Skin epidermis (tissue), 12 donors: Measurements from ENCODE around the gene DCAF17.
"Not testable (repeated sequence)": the region's sequence is repeated elsewhere in the genome, so short reads cannot be mapped to it uniquely, and the experiment has no call there.

Source experiments
- H3K27ac ChIP-seq, 21 experiments: fragments of 200-600 bp; sonication (generic) in 11 of 21; one replicate each; pipeline ENCODE4 v1.5.0; 2020; ENCODE audit warnings: mild to moderate bottlenecking in 3 of 21, inconsistent platforms in 2 of 21, moderate library complexity in 2 of 21
- H3K4me3 ChIP-seq, 7 experiments: fragments of 200-600 bp; sonication (generic) in 2 of 7; one replicate each; pipeline ENCODE4 v1.5.0; 2020; ENCODE audit warnings: inconsistent platforms in 2 of 7, mild to moderate bottlenecking in 2 of 7, moderate library complexity in 1 of 7

The DCAF17 gene

DNA sequence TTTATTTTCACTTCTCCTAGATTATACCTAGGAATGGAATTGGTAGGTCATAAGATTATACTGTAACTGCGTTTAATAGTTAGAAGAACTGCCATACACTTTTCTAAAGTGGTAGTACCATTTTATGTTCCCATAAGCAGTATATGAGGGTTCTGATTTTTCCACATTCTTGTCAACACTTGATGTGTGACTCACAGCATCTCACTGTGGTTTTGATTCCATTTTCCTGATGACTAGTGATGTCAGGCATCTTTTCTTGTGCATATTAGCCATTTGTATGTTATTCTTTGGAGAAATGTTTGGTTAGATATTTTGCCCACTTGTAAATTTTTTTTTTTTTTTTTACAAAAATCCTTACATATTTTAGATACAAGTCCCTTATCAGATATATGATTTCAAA is 2.3 kb downstream of the DCAF17 start:
- Histone ChIP-seq H3K4me3 (no peak overlapping the region), H3K27ac (no peak overlapping the region)

DNA sequence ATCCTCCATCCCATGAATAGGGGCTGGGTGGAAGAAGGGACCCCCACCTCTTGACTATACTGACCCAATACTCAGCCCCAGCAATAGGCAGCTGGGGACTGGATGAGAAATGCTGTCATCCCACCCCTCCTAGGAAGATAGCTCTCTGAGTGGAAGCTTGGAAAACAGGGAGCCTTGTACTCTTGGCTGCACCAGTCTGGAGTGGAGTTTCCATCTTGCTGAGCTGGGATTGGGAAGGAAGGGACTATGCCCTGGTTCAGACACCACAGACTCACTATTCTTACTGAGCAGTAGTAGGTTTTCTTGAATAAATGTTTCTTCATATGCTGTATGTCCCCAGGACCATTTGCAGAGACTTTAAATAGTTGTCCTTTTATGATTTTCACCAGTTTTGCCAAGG is 7.4 kb downstream of the DCAF17 start:
- H3K4me3 ChIP-seq = no peak overlapping the region
- no peak overlapping the region for H3K27ac ChIP-seq

DNA sequence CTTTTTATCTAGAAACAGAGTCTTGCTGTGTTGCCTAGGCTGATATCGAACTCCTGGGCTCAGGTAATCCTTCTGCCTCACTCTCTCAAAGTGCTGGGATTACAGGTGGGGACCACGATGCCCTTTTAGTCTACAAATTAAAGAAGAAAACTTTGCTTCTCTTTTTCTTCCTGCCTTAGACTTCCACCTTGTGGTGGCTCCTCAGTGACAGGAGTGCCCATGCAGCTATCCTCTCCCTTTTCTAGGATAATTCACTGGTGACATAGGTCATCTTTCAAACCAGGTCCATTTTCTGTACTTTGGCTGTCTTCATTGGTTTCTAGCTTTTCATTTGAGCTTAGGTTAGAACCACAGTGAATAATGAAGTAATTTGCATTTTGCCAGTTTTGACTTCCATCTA is 13.6 kb downstream of the DCAF17 start:
- Histone ChIP-seq H3K27ac (no peak overlapping the region), H3K4me3 (no peak overlapping the region)

DNA sequence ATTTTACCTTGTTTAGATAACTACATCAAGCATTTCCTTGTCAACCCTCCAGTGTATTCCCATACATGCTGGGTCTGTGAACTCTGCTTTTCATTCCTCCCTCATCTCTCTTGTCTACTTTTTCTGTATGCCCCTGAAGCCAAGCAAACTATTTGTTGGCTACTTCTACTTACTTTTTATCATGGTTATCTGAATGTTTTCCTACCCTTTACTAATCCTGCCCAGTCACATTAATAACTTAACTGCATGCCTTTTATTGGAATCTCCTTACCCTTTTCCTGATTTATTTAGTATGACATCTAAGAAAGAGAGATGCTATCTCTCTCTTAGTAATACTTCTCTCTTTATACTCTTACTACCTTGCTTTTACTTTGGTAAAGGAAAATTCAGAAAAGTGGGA is 17.0 kb downstream of the DCAF17 start:
- no peak overlapping the region for H3K27ac ChIP-seq
- no peak overlapping the region for H3K4me3 ChIP-seq

DNA sequence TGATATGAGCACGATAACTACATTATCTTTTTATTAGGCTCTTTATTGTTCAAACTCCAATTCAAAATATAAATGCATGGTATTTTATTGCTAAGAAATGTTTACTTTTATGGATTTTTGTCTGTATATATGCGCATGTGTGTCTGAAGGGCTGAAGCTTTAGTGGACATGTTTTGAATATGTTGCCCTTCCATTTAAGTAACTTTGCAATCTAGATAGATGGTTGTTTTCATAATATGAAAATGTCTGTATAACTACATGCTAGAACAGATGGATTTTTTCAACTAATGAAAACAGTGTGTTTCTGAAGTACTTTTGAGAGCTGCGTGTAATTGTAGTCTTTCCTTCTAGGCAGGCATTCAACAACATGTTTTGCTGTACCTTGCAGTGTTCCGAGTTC is 18.7 kb downstream of the DCAF17 start:
- H3K4me3 ChIP-seq = no peak overlapping the region
- H3K27ac ChIP-seq = no peak overlapping the region

DNA sequence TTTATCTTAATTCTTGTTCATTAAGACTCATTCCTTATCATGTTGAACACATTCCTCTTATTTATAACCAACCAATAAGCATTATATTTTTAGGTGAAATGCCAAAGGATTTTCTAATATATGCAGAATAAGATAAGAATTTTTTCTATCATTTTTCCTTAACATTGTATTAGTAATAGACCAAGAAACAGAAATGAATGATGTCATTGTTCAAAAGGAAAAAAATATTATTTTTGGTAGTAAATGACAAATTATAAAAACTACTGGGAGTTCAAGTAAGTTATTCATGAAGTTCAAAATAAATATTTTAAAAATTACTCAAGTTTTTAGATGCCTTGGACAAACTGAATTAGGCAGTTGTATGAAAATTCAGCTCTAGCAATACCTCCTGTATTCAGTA is 25.5 kb downstream of the DCAF17 start:
- no peak overlapping the region for H3K27ac ChIP-seq
- H3K4me3 ChIP-seq = no peak overlapping the region

DNA sequence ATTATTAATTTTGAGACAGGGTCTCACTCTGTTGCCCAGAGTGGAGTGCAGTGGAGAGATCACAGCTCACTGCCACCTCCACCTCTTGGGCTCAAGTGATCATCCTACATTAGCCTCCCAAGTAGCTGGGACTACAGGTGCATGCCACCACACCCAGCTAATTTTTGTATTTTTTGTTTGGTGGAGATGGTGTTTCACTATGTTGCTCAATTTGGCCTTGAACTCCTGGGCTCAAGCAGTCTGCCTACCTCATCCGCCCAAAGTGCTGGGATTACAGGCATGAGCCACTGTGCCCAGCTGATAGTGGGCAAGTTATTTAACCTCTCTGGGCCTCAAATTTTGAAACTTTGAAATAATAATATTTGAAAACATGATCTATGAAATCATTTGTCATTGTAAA is 26.5 kb downstream of the DCAF17 start:
- H3K4me3 ChIP-seq = no peak overlapping the region
- no peak overlapping the region for H3K27ac ChIP-seq

DNA sequence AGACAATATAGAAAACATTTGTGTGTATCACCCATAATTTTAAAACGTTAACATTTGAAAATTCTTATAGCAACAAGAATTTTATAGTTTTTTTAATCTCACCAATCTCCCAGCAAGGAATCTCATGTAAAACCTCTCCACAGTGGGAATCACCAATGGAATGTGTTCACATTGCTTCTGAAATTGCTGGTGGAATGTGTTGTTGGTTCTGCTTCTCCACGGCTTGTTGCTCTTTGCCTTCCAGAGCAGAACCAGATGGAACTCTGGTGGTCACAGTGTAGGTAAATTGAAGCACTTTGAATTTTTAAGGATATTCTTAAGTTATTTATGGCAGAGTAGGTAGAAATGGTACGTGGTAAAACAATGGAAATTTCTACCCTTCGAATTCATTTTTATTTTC is 35.1 kb downstream of the DCAF17 start:
- no peak overlapping the region for H3K4me3 ChIP-seq
- H3K27ac ChIP-seq = no peak overlapping the region

DNA sequence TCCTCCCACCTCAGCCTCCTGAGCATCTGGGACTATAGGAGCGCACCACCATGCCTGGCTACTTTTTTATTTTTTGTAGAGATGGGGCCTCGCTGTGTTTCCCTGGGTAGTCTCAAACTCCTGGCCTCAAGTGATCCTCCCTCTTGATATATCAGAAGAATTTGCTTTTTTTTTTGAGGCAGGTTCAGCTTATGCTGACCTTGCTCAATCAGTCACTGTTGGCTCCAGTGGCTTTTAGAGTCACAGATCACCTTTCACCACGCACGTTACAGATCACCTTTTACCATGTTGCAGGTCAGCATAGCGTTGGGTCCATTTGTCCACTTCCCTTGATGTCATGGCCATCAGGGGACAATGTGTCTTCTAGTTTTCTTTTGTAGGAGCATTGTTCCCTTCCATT is 36.1 kb downstream of the DCAF17 start:
- H3K27ac ChIP-seq = no peak overlapping the region
- H3K4me3 ChIP-seq = no peak overlapping the region

DNA sequence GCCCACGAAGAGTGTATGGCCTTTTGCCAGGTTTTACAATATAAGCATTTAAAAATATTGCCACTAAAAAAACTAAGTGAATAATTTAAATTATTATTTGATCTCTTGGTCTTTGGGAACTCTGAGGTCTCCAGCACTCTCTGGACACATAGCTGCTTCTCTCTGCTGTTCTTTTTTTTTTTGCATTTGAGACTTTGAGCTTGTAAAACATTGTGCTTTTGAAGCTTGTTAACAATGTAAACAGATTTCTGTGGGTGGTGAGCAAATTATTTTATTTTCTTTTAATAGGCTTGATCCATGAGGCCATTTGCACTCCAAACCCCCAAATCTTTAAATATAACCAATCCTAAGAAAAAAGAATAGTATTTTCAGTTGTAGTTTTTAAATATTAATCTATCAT is 42.0 kb downstream of the DCAF17 start:
- H3K4me3 ChIP-seq = no peak overlapping the region
- no peak overlapping the region for H3K27ac ChIP-seq

DNA sequence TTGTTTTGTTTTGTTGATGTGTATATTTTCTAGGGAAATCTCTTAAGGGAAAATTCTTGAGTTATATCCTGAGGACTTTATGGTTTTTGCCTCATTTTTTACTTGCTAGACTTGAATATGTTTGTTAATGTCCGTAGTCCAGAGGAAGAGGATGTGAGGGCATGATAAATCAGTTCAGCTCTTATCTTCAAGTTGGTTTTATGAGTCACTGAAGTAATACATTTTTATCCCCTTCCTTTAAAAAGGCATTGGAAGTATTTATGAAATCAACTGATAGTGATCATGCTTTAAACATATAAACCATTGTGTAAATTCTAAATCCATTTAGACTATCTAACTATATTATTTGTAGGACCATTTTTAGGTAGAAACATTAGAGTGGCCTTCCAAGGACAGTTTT is 44.3 kb downstream of the DCAF17 start:
- Histone ChIP-seq H3K27ac (no peak overlapping the region), H3K4me3 (no peak overlapping the region)

DNA sequence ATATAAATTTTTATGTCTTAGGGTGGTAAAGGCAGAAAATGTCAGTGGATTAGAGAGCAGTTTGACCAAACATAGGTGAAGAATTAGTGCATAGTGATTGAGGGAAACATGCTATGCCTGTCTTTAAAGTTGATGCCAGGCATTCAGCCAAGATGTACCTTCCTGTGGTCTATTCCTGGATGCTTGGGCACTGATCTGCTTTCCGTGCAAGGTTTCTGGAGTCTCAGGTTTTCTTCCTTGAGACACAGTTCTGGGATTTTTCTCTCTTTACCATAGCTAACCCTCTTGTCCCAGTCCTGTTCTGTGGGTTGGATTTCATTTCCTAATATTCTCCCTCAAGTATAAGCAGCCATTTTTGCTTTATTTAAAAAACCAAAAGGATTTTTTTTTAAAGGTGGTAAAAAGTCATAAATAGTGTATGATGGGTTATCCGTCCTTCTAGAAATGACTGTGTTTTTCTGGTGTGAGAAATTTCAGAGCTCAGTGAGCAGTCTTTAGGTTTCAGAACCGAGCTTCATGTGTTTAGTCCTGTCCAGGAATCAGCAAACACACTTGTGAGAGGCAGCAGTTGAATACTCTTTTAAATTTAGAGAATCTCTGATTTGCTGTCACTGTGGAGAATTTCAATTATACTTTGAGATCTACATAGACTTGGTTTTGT is 45.3 kb downstream of the DCAF17 start:
- Histone ChIP-seq H3K4me3 (no peak overlapping the region), H3K27ac (no peak overlapping the region)

DNA sequence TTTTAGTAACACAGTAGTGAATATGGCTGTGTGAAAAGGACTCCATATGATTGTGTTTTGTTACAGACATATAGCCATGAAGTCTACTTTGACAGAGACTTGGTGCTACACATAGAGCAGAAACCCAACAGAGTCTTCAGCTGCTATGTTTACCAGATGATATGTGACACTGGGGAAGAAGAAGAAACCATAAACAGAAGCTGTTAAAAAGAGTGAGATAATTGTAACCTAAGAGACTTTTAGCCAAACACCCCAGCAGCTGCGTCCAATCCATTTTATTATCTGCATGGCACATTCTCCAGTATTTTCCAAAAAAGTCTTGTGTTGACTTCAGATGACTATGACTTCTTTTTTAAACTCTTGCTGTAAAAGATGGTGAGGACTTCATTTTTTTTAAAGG is 46.9 kb downstream of the DCAF17 start:
- H3K27ac ChIP-seq = no peak overlapping the region

DNA sequence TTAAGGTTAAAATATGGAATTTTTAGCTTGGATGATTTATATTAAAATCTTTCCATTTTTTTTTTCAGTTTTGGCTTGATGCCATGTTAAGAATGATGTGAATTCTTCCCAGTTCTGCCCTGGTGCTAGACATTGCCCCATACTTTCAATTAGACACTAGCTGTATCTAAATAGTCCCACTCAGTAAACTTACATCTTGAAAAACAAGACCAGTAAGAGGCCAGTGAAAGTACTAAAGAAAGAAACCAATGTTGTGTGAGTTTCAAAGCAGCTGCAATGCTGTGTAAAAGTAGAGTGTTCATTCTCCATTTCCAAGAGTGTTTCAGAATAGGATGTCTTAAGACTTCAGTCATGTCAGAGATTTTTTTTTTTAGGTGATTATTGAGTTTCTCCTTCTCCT is 48.3 kb downstream of the DCAF17 start:
- Histone ChIP-seq H3K4me3 (no peak overlapping the region), H3K27ac (no peak overlapping the region)

More for the DNA sequence above, 46.9 kb downstream of the DCAF17 start:
- H3K4me3 ChIP-seq = no peak overlapping the region

DNA sequence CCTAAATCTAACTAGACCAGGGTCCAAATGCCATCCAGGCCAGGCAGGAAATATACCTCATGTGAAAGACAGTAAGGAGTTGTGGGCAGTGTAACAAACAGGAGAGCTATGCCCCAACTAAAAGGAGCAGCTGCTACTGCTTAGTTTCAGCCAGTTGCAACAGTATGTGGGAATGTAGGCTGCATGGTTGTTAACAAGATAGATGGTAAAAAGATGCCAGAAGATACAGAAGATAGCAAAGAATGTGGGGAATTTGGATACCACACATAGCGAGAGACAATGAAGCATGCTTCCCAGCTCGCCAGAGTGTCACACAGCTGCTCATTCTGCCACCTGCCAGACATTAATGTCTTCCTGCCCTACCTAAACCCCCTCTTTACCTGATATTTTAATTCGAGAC is 48.9 kb downstream of the DCAF17 start:
- H3K27ac ChIP-seq = no peak overlapping the region
- H3K4me3 ChIP-seq = no peak overlapping the region

DNA sequence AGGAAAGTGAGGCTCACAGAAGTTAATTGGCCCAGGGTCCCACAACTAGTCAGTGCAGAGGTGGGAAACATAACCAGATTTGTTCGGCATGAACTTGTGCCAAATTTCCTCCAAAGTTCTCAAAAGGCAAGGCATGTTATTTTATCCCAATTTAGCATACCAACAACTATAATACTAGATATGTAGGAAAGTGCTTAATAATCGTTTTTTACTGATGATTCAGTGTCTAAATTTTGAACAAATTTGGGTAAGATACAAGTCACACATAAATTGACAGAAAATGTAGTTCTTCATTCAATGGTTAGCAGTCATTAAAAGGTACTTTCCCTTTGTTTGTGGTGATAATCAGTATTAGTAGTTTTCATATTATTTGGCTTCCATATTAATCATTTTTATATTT is 49.8 kb downstream of the DCAF17 start:
- H3K27ac ChIP-seq = no peak overlapping the region
- H3K4me3 ChIP-seq = no peak overlapping the region

DNA sequence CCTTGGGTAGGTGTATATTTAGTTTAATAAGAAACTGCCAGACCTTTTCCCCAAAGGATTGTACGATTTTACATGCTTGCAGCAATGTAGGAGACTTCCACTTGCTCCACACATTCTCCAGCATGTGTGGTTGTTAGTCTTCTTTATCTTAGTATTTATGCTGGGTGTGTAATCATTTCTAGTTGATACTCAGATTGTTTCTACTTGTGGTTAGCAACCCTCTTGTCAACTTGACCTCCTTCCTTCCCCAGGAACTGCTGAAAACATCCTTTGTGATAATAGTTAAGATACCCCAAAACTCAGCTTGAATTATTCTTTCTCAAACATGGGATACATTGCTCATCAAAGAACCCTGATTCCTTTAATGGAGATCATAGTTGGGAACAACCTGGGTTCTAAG is 51.1 kb downstream of the DCAF17 start:
- Histone ChIP-seq H3K4me3 (no peak overlapping the region), H3K27ac (no peak overlapping the region)

DNA sequence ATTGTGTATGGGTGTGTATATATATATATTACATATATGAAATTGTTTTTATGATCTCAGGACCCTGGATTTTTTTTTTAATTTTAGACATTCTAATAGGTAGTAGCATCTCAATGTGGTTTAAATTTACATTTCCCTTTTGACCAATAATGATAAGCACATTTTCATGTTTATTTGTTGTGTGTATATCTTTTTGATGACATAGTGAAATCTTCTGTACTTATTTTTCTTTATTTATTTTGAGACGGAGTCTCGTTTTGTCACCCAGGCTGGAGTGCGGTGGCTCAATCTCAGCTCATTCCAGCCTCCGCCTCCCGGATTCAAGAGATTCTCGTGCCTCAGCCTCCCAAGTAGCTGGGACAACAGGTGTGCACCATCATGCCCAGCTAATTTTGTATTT is 53.2 kb downstream of the DCAF17 start:
- no peak overlapping the region for H3K27ac ChIP-seq
- H3K4me3 ChIP-seq = no peak overlapping the region

DNA sequence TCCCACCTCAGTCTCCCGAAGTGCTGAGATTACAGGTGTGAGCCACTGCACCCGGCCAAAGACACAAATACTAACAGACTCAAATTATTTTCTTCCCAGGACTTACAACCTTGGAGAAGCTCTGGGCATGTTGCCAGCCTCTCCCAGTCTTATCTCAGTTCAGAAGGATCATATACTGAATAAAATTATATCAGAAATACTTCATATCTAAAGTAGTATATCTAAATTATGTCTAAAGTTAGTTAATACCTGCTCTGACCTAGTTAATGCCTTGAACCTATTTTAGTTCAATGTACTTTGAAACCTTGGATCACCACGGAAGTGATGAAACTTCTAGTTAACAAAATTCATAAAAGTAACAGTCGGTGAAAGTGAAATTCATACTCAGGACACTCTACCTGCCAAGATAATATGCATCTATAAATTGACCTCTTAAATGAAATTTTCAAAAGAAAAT is 53.8 kb downstream of the DCAF17 start:
- Histone ChIP-seq H3K4me3 (no peak overlapping the region), H3K27ac (no peak overlapping the region)

DNA sequence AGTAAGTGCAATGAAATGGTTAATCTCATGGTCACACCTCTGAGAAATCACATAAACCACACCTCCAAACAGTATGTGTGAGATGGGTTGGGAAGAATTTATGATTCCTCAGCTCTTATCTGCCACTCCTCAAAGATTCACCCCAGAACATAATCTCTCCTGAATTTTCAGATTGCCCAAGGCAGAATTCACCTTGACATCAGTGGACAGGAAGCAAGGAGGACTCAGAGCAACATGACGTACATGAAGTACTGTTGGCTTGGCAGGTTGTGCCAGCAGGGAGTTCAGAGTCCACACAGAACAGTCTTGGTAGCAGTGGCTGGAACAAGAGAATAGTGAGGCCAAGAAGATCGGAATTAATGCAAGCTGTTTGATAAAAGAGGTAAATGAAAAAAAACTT is 56.6 kb downstream of the DCAF17 start:
- Histone ChIP-seq H3K27ac (no peak overlapping the region), H3K4me3 (no peak overlapping the region)

DNA sequence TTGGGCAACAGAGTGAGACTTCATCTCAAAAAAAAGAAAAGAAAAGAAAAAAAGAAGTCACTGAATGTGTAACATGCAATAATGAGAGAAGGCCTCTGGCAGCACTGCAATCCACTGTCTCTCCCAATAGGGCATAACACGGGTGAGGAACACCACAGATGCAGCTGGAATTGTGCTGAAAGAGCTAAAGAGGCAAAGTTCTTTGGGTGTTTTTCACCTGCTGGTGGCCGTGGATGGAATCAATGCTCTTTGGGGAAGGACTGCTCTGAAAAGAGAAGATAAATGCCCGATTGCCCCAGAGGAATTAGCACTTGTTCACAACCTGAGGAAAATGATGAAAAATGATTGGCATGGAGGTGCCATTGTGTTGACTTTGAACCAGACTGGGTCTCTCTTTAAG is 57.3 kb downstream of the DCAF17 start:
- Histone ChIP-seq H3K4me3 (no peak overlapping the region), H3K27ac (no peak overlapping the region)

DNA sequence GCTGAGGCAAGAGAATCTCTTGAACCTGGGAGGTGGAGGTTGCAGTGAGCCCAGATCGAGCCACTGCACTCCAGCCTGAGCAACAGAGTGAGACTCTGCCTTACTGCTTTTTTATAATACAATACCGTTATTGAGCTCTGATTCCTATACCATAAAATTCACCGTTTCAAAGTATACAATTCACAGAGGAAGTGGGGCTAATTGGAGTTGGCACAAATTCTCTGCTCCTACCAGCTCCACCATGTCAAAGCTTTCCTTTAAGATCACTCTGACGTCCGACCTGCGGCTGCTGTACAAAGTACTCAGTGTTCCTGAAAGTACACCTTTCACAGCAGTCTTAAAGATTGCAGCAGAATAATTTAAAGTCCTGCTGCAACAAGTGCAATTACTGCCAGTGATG is 58.6 kb downstream of the DCAF17 start:
- Histone ChIP-seq H3K4me3 (no peak overlapping the region), H3K27ac (no peak overlapping the region)

DNA sequence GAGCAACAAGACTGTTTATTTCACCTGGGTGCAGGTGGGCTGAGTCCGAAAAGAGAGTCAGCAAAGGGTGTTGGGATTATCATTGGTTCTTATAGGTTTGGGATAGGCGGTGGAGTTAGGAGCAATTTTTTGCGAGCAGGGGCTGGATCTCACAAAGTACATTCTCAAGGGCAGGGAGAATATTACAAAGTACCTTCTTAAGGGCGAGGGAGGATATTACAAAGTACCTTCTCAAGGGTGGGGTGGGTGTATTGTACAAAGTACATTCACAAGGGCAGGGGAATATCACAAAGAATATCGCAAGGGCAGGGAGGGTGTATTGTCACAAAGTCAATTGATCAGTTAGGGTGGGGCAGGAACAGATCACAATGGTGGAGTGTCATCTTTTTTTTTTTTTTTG is 63.6 kb downstream of the DCAF17 start:
- not testable (repeated sequence) for H3K27ac ChIP-seq, H3K4me3 ChIP-seq
